Endothelial cell of umbilical vein (primary cell): ENCODE results near the gene COL26A1. TPM values are rescaled to one million over a fixed set of nuclear protein-coding genes. Genes with fewer than 3 reads are reported as not detected.

Experiments
- BruUV-seq: library from RNA; stranded (reverse); fragments of 400-500 nt; replicated peaks from 2 replicates; lab custom pipeline; 2021; lab: Mats Ljungman, UMichigan
- CTCF ChIA-PET: fragments of 300-600, 350-600 bp; sonication (Branson Sonifier 250); formaldehyde crosslinking; loops from one replicate; lab custom pipeline; 2021; ENCODE audit warnings: antibody characterized with exemption, inconsistent platforms; lab: Charles Lee
- POLR2A ChIA-PET: fragments of 300-600, 350-600 bp; sonication (Branson Sonifier 250); formaldehyde crosslinking; loops from one replicate; lab custom pipeline; 2021; ENCODE audit warnings: antibody characterized with exemption, inconsistent platforms; lab: Charles Lee
- DNase-seq: peaks from one replicate; pipeline ENCODE4 v3.0.0-alpha.2; 2011; ENCODE audit warnings: low read depth, low spot score
- FAIRE-seq: peaks from 2 replicates; lab custom pipeline; 2011; peaks lifted over from hg19 to GRCh38; lab: Jason Lieb, UNC
- H2AFZ ChIP-seq: 2 replicates; pipeline ENCODE4 v1.6.0; 2012; ENCODE audit warnings: low read depth, low read length, control low read depth, inconsistent platforms
- H3K27ac ChIP-seq: 2 replicates; pipeline ENCODE4 v1.5.1; 2011; ENCODE audit warnings: low read depth, mild to moderate bottlenecking, control low read depth, low read length, moderate library complexity; ENCODE audit not compliant: insufficient read depth
- H3K27me3 ChIP-seq, 2 experiments: 2 replicates each; pipeline versions ENCODE4 v1.6.0 to v1.6.1; 2011; ENCODE audit warnings: low read length in 2 of 2, mixed read lengths in 1 of 2; ENCODE audit not compliant: control insufficient read depth in 2 of 2, insufficient read depth in 2 of 2
- H3K36me3 ChIP-seq, 2 experiments: 2 replicates in 1 of 2; 3 replicates in 1 of 2; pipeline ENCODE4 v1.5.1; 2011; ENCODE audit warnings: low read length in 2 of 2, mild to moderate bottlenecking in 1 of 2, moderate library complexity in 1 of 2; ENCODE audit not compliant: control insufficient read depth in 2 of 2, insufficient read depth in 2 of 2; ENCODE audit errors: extremely low read depth in 1 of 2
- H3K4me1 ChIP-seq: 3 replicates; pipeline ENCODE4 v1.5.1; 2011; ENCODE audit warnings: mild to moderate bottlenecking, low read length; ENCODE audit not compliant: control insufficient read depth, insufficient read depth; ENCODE audit errors: extremely low read depth
- H3K4me2 ChIP-seq: 2 replicates; pipeline ENCODE4 v1.6.1; 2011; ENCODE audit warnings: low read length, control low read depth, mixed read lengths; ENCODE audit not compliant: insufficient read depth
- H3K4me3 ChIP-seq, 3 experiments: fragments of 200-600 bp in 1 of 3; sonication (generic), shearing (Covaris generic) in 1 of 3; replicated peaks in 1 of 3; 2 replicates each; pipeline ENCODE4 v1.5.1; 2011 to 2016; ENCODE audit warnings: control low read depth in 3 of 3, low read length in 3 of 3, mild to moderate bottlenecking in 2 of 3, inconsistent platforms in 1 of 3, low read depth in 1 of 3, moderate library complexity in 1 of 3; ENCODE audit not compliant: insufficient read depth in 1 of 3
- H3K79me2 ChIP-seq: 2 replicates; pipeline ENCODE4 v1.6.0; 2012; ENCODE audit warnings: low read length, inconsistent platforms; ENCODE audit not compliant: control insufficient read depth, insufficient read depth
- H3K9ac ChIP-seq: replicated peaks from 2 replicates; pipeline ENCODE3; 2011; ENCODE audit warnings: low read length, control low read depth; ENCODE audit not compliant: insufficient read depth; ENCODE audit errors: extremely low read depth
- H3K9me1 ChIP-seq: replicated peaks from 3 replicates; pipeline ENCODE4 v1.6.0; 2011; ENCODE audit warnings: mild to moderate bottlenecking, low read length; ENCODE audit not compliant: control insufficient read depth, insufficient read depth; ENCODE audit errors: extremely low read depth
- H3K9me3 ChIP-seq: replicated peaks from 2 replicates; pipeline ENCODE4 v1.5.1; 2012; ENCODE audit warnings: low read length, inconsistent platforms; ENCODE audit not compliant: control insufficient read depth, insufficient read depth
- H4K20me1 ChIP-seq: replicated peaks from 2 replicates; pipeline ENCODE3; 2011; ENCODE audit warnings: mild to moderate bottlenecking, low read length; ENCODE audit not compliant: control insufficient read depth, insufficient read depth; ENCODE audit errors: extremely low read depth
- CTCF ChIP-seq, 2 donors: IDR thresholded peaks; 1 replicate in 1 of 2; 2 replicates in 1 of 2; pipeline ENCODE4 v1.5.1; 2011; ENCODE audit warnings: low read length in 2 of 2, mild to moderate bottlenecking in 2 of 2, moderate library complexity in 2 of 2, control low read depth in 1 of 2, inconsistent platforms in 1 of 2, low read depth in 1 of 2; ENCODE audit not compliant: insufficient read depth in 1 of 2; ENCODE audit errors: extremely low read depth in 1 of 2
- EZH2 ChIP-seq: IDR thresholded peaks from 2 replicates; pipeline ENCODE4 v1.6.1; 2012; ENCODE audit warnings: borderline replicate concordance, low read depth, mild to moderate bottlenecking, moderate library complexity, low read length, inconsistent platforms; ENCODE audit not compliant: severe bottlenecking
- FOS ChIP-seq: IDR thresholded peaks from 2 replicates; pipeline ENCODE4 v1.6.1; 2011; ENCODE audit warnings: mild to moderate bottlenecking, low read length, moderate library complexity, borderline replicate concordance; ENCODE audit not compliant: insufficient read depth
- GATA2 ChIP-seq: IDR thresholded peaks from 2 replicates; pipeline ENCODE4 v1.7.0; 2011; ENCODE audit warnings: low read depth, mild to moderate bottlenecking, moderate library complexity, mixed read lengths, low read length; ENCODE audit not compliant: insufficient read length, insufficient read depth
- JUN ChIP-seq: IDR thresholded peaks from 2 replicates; pipeline ENCODE4 v1.6.1; 2011; ENCODE audit warnings: borderline replicate concordance, low read depth; ENCODE audit not compliant: insufficient read length, insufficient read depth
- MAX ChIP-seq: IDR thresholded peaks from 2 replicates; pipeline ENCODE4 v1.6.1; 2011; ENCODE audit not compliant: insufficient read depth, insufficient read length
- MYC ChIP-seq: IDR thresholded peaks from one replicate; pipeline ENCODE4 v1.6.1; 2011; ENCODE audit warnings: mild to moderate bottlenecking, low read depth, low read length
- POLR2A ChIP-seq: IDR thresholded peaks from 2 replicates; pipeline ENCODE4 v1.6.1; 2012; ENCODE audit warnings: low read depth, mild to moderate bottlenecking, control low read depth, low read length
- POLR2AphosphoS5 ChIP-seq: IDR thresholded peaks from 2 replicates; pipeline ENCODE4 v1.6.1; 2012; ENCODE audit warnings: low read depth, mild to moderate bottlenecking, control low read depth, low read length, moderate library complexity; ENCODE audit not compliant: insufficient read depth
- dilution Hi-C: fragments of 300-500 bp; cut with MboI; formaldehyde crosslinking; loops from one replicate; pipeline ENCODE4 v1.15.0; 2019; ENCODE audit warnings: low sequenced_read_pairs; ENCODE audit not compliant: extremely low pct_ligation_motif_present
- intact Hi-C: fragments of 100-400 bp; cut with micrococcal nuclease; formaldehyde crosslinking; loops from one replicate; pipeline ENCODE4 v1.10.0; 2022
- polyA plus RNA-seq, 4 experiments: library from polyadenylated mRNA; depleted of rRNA in 3 of 4; stranded (reverse) in 3 of 4; unstranded in 1 of 4; fragments of >200 nt; gene quantifications; 2 replicates each; pipeline versions ENCODE4 v1.2.1 to v1.2.3, GENCODE V29; 2011 to 2012; ENCODE audit warnings: missing spikeins in 1 of 4
- total RNA-seq: library from RNA; stranded (reverse); gene quantifications from 2 replicates; pipeline ENCODE4 v1.2.3, GENCODE V29; 2021

COL26A1 gene
- total and polyA plus RNA-seq, 2 donors (not counting 3 experiments of a cell fraction or from before 2014, with no cell fraction given) = not detected

GRCh38 chr7:101496017-101496416, 133.3 kb downstream of the COL26A1 start:
- Histone ChIP-seq H2AFZ (no peak overlapping the region), H3K4me1 (no peaks in the 10 kb centered on the region), H3K4me2 (no peak overlapping the region), H3K9ac (no peak overlapping the region), H3K27me3 (no peaks in the 10 kb centered on the region), H3K4me3 (no peak overlapping the region), H3K27ac (no peak overlapping the region), H4K20me1 (no peaks in the 10 kb centered on the region), H3K9me3 (no peaks in the 10 kb centered on the region), H3K36me3 (no peaks in the 10 kb centered on the region), H3K9me1 (no peaks in the 10 kb centered on the region), H3K79me2 (no peaks in the 10 kb centered on the region)
- intact Hi-C loops = no loop called here
- ChIA-PET CTCF (interaction anchor here (0.7 to 1.6 kb wide), 2 partner anchors 10 to 26 kb away, joined by 3 to 5 read pairs; no protein-coding TSS in a partner anchor), POLR2A (no interaction called here)
- FAIRE-seq = no peak
- no TSS peak for BruUV-seq
- no peak for TF ChIP-seq MAX
- no peak for TF ChIP-seq CTCF (IDR thresholded peaks at IDR 0.05; ENCODE audit: extremely low read depth in 1 of 2, insufficient read depth in 1 of 2, low read depth in 1 of 2, low read length in 2 of 2)
- TF ChIP-seq POLR2AphosphoS5 = no peak
- TF ChIP-seq POLR2A = no peak
- TF ChIP-seq EZH2 = no peak
- no peak for TF ChIP-seq JUN
- TF ChIP-seq MYC = no peak
- TF ChIP-seq FOS = no peak
- no peak for TF ChIP-seq GATA2
- no peak for DNase-seq
- dilution Hi-C loops = no loop called here
